IMR-90 (cell line): Measurements from ENCODE around the gene MASP2. TPM values are rescaled to one million over a fixed set of nuclear protein-coding genes. Genes with fewer than 3 reads are reported as not detected.

Experiments
- ATAC-seq: fragments of 200-7000 bp; cut with Tn5 transposase; 2 replicates; pipeline ENCODE4 v1.9.1; 2020; ENCODE audit warnings: low read depth, mild to moderate bottlenecking, moderate library complexity
- BruUV-seq: library from RNA; stranded (reverse); fragments of 400-500 nt; replicated peaks from 2 replicates; lab custom pipeline; 2021; lab: Mats Ljungman, UMichigan
- CTCF ChIA-PET: fragments of 300-600 bp; formaldehyde crosslinking; extraction: SDS; loops from one replicate; lab custom pipeline; 2021; ENCODE audit warnings: antibody characterized with exemption; lab: Yijun Ruan, JAX
- POLR2A ChIA-PET: fragments of 300-600 bp; sonication (Branson Sonifier 250); formaldehyde crosslinking; loops from one replicate; lab custom pipeline; 2022; ENCODE audit warnings: antibody characterized with exemption; ENCODE audit not compliant: unreplicated experiment; lab: Charles Lee
- DNase-seq: peaks from one replicate; pipeline ENCODE4 v3.0.0; 2013
- H2AFZ ChIP-seq: replicated peaks from 2 replicates; pipeline ENCODE3; 2013; ENCODE audit warnings: low read length, mild to moderate bottlenecking; ENCODE audit not compliant: poor library complexity
- H2AK5ac ChIP-seq: 2 replicates; pipeline ENCODE4 v1.6.1; 2013; ENCODE audit warnings: low read depth, low read length, inconsistent platforms
- H2AK9ac ChIP-seq: replicated peaks from 2 replicates; pipeline ENCODE3; 2013; ENCODE audit warnings: mild to moderate bottlenecking, low read depth, low read length, moderate library complexity; ENCODE audit not compliant: poor library complexity
- H2BK120ac ChIP-seq: 2 replicates; pipeline ENCODE4 v1.6.1; 2013; ENCODE audit warnings: low read depth, low read length, inconsistent platforms
- H2BK15ac ChIP-seq: 3 replicates; pipeline ENCODE4 v1.6.1; 2013; ENCODE audit warnings: low read depth, low read length, inconsistent platforms
- H2BK20ac ChIP-seq: 2 replicates; pipeline ENCODE4 v1.6.1; 2013; ENCODE audit warnings: low read depth, mild to moderate bottlenecking, inconsistent platforms, low read length, moderate library complexity
- H2BK5ac ChIP-seq: 2 replicates; pipeline ENCODE4 v1.6.1; 2013; ENCODE audit warnings: mild to moderate bottlenecking, low read depth, low read length, inconsistent platforms; ENCODE audit not compliant: poor library complexity, severe bottlenecking
- H3K14ac ChIP-seq: replicated peaks from 2 replicates; pipeline ENCODE4 v1.6.1; 2013; ENCODE audit warnings: low read depth, low read length, inconsistent platforms
- H3K18ac ChIP-seq: 2 replicates; pipeline ENCODE4 v1.6.1; 2013; ENCODE audit warnings: low read depth, low read length, control low read depth
- H3K23ac ChIP-seq: 2 replicates; pipeline ENCODE4 v1.6.1; 2013; ENCODE audit warnings: low read depth, low read length, inconsistent platforms
- H3K27ac ChIP-seq: 2 replicates; pipeline ENCODE4 v1.5.1; 2013; ENCODE audit warnings: mild to moderate bottlenecking, control low read depth, low read length; ENCODE audit not compliant: insufficient read depth
- H3K27me3 ChIP-seq: 2 replicates; pipeline ENCODE4 v1.6.1; 2013; ENCODE audit warnings: low read length; ENCODE audit not compliant: control insufficient read depth, insufficient read depth
- H3K36me3 ChIP-seq: 2 replicates; pipeline ENCODE4 v1.6.1; 2013; ENCODE audit warnings: low read length, mixed read lengths; ENCODE audit not compliant: control insufficient read depth, insufficient read depth
- H3K4ac ChIP-seq: 2 replicates; pipeline ENCODE4 v1.6.1; 2013; ENCODE audit warnings: low read depth, low read length, inconsistent platforms
- H3K4me1 ChIP-seq: 2 replicates; pipeline ENCODE4 v1.6.1; 2013; ENCODE audit warnings: low read length, mixed read lengths; ENCODE audit not compliant: control insufficient read depth, insufficient read depth
- H3K4me2 ChIP-seq: 2 replicates; pipeline ENCODE4 v1.6.1; 2013; ENCODE audit warnings: low read depth, mild to moderate bottlenecking, control low read depth, low read length, moderate library complexity
- H3K4me3 ChIP-seq: 2 replicates; pipeline ENCODE4 v1.5.1; 2013; ENCODE audit warnings: low read depth, mild to moderate bottlenecking, control low read depth, low read length, moderate library complexity; ENCODE audit not compliant: insufficient read depth
- H3K56ac ChIP-seq: 2 replicates; pipeline ENCODE4 v1.6.1; 2013; ENCODE audit warnings: low read length, inconsistent platforms; ENCODE audit not compliant: insufficient read depth; ENCODE audit errors: extremely low read depth
- H3K79me1 ChIP-seq, 2 experiments: 2 replicates each; pipeline ENCODE4 v1.6.1; 2013; ENCODE audit warnings: low read length in 2 of 2, inconsistent platforms in 1 of 2, low read depth in 1 of 2
- H3K9ac ChIP-seq: 2 replicates; pipeline ENCODE4 v1.6.1; 2013; ENCODE audit warnings: low read depth, low read length, control low read depth
- H3K9me1 ChIP-seq: 2 replicates; pipeline ENCODE4 v1.6.1; 2013; ENCODE audit warnings: low read length, inconsistent platforms; ENCODE audit not compliant: insufficient read depth
- H3K9me3 ChIP-seq: 2 replicates; pipeline ENCODE4 v1.6.1; 2013; ENCODE audit warnings: low read length; ENCODE audit not compliant: control insufficient read depth, insufficient read depth
- H4K20me1 ChIP-seq: 2 replicates; pipeline ENCODE4 v1.6.1; 2013; ENCODE audit warnings: low read length, inconsistent platforms; ENCODE audit not compliant: insufficient read depth
- H4K5ac ChIP-seq: 2 replicates; pipeline ENCODE4 v1.6.1; 2013; ENCODE audit warnings: mild to moderate bottlenecking, low read depth, low read length, control low read depth
- H4K8ac ChIP-seq, 2 experiments: 2 replicates each; pipeline ENCODE4 v1.6.1; 2013; ENCODE audit warnings: low read depth in 2 of 2, low read length in 2 of 2, control low read depth in 1 of 2, inconsistent platforms in 1 of 2
- H4K91ac ChIP-seq: 2 replicates; pipeline ENCODE4 v1.6.1; 2013; ENCODE audit warnings: low read depth, low read length, inconsistent platforms; ENCODE audit not compliant: insufficient read depth
- BHLHE40 ChIP-seq: fragments of 150-350 bp; IDR thresholded peaks from 2 replicates; pipeline ENCODE4 v1.6.1; 2016; ENCODE audit warnings: mild to moderate bottlenecking, low read depth, low read length
- CEBPB ChIP-seq: IDR thresholded peaks from 2 replicates; pipeline ENCODE4 v1.6.1; 2012; ENCODE audit warnings: low read depth, low read length, improper control_type of control experiment
- CHD1 ChIP-seq: IDR thresholded peaks from 2 replicates; pipeline ENCODE4 v1.6.1; 2012; ENCODE audit warnings: low read depth, low read length, improper control_type of control experiment
- CTCF ChIP-seq: conservative IDR thresholded peaks from 2 replicates; pipeline ENCODE4 v1.5.1; 2012; ENCODE audit warnings: mild to moderate bottlenecking, low read depth, low read length, improper control_type of control experiment
- FOS ChIP-seq: fragments of 150-350 bp; IDR thresholded peaks from 2 replicates; pipeline ENCODE4 v1.6.1; 2016; ENCODE audit warnings: low read depth, low read length
- MAFK ChIP-seq: IDR thresholded peaks from 2 replicates; pipeline ENCODE4 v1.6.1; 2012; ENCODE audit warnings: low read depth, low read length, improper control_type of control experiment
- MXI1 ChIP-seq: IDR thresholded peaks from 2 replicates; pipeline ENCODE4 v1.6.1; 2012; ENCODE audit warnings: low read depth, mild to moderate bottlenecking, low read length, moderate library complexity, borderline replicate concordance
- NFE2L2 ChIP-seq: fragments of 150-350 bp; IDR thresholded peaks from 2 replicates; pipeline ENCODE4 v1.6.1; 2016; ENCODE audit warnings: low read depth, mild to moderate bottlenecking, low read length
- RAD21 ChIP-seq: IDR thresholded peaks from 2 replicates; pipeline ENCODE4 v1.6.1; 2012; ENCODE audit warnings: low read length, improper control_type of control experiment
- RCOR1 ChIP-seq: IDR thresholded peaks from 2 replicates; pipeline ENCODE4 v1.6.1; 2012; ENCODE audit warnings: mild to moderate bottlenecking, low read length, improper control_type of control experiment; ENCODE audit not compliant: insufficient replicate concordance
- RFX5 ChIP-seq: IDR thresholded peaks from 2 replicates; pipeline ENCODE4 v1.8.0; 2012; ENCODE audit warnings: low read depth, mild to moderate bottlenecking, low read length, moderate library complexity
- SMC3 ChIP-seq: fragments of 150-350 bp; IDR thresholded peaks from 2 replicates; pipeline ENCODE4 v1.6.1; 2016; ENCODE audit warnings: low read depth, mild to moderate bottlenecking, antibody characterized with exemption, low read length, moderate library complexity
- USF2 ChIP-seq: fragments of 150-350 bp; IDR thresholded peaks from 2 replicates; pipeline ENCODE4 v1.6.1; 2017; ENCODE audit warnings: mild to moderate bottlenecking, antibody characterized with exemption, low read length, low read depth
- WGBS, 2 experiments: methylation state at CpG; one replicate each; pipeline versions ENCODE4 v1.1.5 to v1.1.7; 2013; ENCODE audit warnings: missing lambda C conversion rate in 2 of 2; ENCODE audit not compliant: insufficient read length in 1 of 2; ENCODE audit errors: extremely low coverage in 2 of 2; 5-methylcytosine and 5-hydroxymethylcytosine counted together
- dilution Hi-C: fragments of 300-500 bp; cut with HindIII; formaldehyde crosslinking; loops from one replicate; pipeline ENCODE4 v1.14.3; 2018; ENCODE audit warnings: low sequenced_read_pairs; ENCODE audit not compliant: unreplicated experiment
- in situ Hi-C: fragments of 300-500 bp; cut with MboI; formaldehyde crosslinking; loops from 3 replicates; pipeline ENCODE4 v1.14.3; 2019; ENCODE audit warnings: low sequenced_read_pairs, inconsistent platforms, mixed read lengths
- intact Hi-C: fragments of 100-400 bp; cut with micrococcal nuclease; formaldehyde crosslinking; loops from 2 replicates; pipeline ENCODE4 v1.10.0; 2022
- polyA plus RNA-seq, 3 experiments: library from polyadenylated mRNA; depleted of rRNA; stranded (reverse); fragments of >200 nt; gene quantifications; 2 replicates each; pipeline ENCODE4 v1.2.3, GENCODE V29; 2012; ENCODE audit warnings: low replicate concordance in 1 of 3
- total RNA-seq: library from RNA; depleted of rRNA; stranded (reverse); fragments of >200 nt; gene quantifications from 2 replicates; pipeline ENCODE4 v1.2.3, GENCODE V29; 2012
- TF ChIP-seq, protein P1 (sequence below): fragments of 150-350 bp; IDR thresholded peaks from 2 replicates; pipeline ENCODE4 v1.6.1; 2016; ENCODE audit warnings: low read depth, mild to moderate bottlenecking, low read length, moderate library complexity, borderline replicate concordance

The MASP2 gene
- total and polyA plus RNA-seq, 2 of the 4 experiments (the other 2 are of a cell fraction), result 0.03 TPM; not detected in 1

GRCh38 chr1:11065796-11066195, 18.8 kb upstream of the MASP2 start:
- Histone ChIP-seq H2BK5ac (no peak overlapping the region), H3K14ac (no peak overlapping the region), H3K4ac (no peak overlapping the region), H3K4me3 (no peak overlapping the region), H3K79me1 (peaks cover 18 to 19% of the 10 kb centered on the region in 2 experiments), H3K27me3 (no peaks in the 10 kb centered on the region), H3K27ac (no peak overlapping the region), H2AK5ac (no peak overlapping the region), H2AFZ (no peak overlapping the region), H4K8ac (no peak overlapping the region), H3K4me2 (no peak overlapping the region), H4K91ac (no peak overlapping the region), H3K4me1 (peaks cover 3% of the 10 kb centered on the region), H3K9me1 (peaks cover 6% of the 10 kb centered on the region; the same call in 1 of the 2 replicates), H3K56ac (no peak overlapping the region), H2BK20ac (no peak overlapping the region), H2BK15ac (no peak overlapping the region), H2BK120ac (no peak overlapping the region), H3K23ac (no peak overlapping the region), H4K5ac (no peak overlapping the region), H2AK9ac (no peak overlapping the region), H3K18ac (no peak overlapping the region), H3K9ac (no peak overlapping the region), H4K20me1 (no peaks in the 10 kb centered on the region), H3K9me3 (no peaks in the 10 kb centered on the region), H3K36me3 (peaks cover 53% of the 10 kb centered on the region)
- in situ Hi-C loops, result no loop called here
- ATAC-seq (no peak), DNase-seq (no peak)
- ChIA-PET POLR2A (no interaction called here), CTCF (interaction anchor here (0.9 kb wide), 1 partner anchor 28 kb away, joined by 4 read pairs; no protein-coding TSS in a partner anchor)
- TF ChIP-seq RCOR1 (no peak), RFX5 (no peak), FOS (no peak), CHD1 (no peak), USF2 (no peak), SMC3 (no peak), RAD21 (no peak), BHLHE40 (no peak), NFE2L2 (no peak), CEBPB (no peak), MAFK (no peak), MXI1 (no peak), CTCF (no peak)
- TF ChIP-seq, protein P1, sequence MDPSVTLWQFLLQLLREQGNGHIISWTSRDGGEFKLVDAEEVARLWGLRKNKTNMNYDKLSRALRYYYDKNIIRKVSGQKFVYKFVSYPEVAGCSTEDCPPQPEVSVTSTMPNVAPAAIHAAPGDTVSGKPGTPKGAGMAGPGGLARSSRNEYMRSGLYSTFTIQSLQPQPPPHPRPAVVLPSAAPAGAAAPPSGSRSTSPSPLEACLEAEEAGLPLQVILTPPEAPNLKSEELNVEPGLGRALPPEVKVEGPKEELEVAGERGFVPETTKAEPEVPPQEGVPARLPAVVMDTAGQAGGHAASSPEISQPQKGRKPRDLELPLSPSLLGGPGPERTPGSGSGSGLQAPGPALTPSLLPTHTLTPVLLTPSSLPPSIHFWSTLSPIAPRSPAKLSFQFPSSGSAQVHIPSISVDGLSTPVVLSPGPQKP, result no peak
- no TSS peak for BruUV-seq
- dilution Hi-C loops, result no loop called here
- WGBS, 2 experiments, result no CpG with 5 or more reads among the region's 1 CpG
- intact Hi-C loops, result loop anchor here (2.0 kb wide), 1 partner anchor 27 kb away; no protein-coding TSS in a partner anchor
